Natural killer cell treated with Interleukin-12 subunit alpha and Interleukin-12 subunit beta and Interleukin-15 and Interleukin-18, amount 100 ng/mL, for 72 hours (primary cell): ENCODE results near the gene GPD2. TPM values are rescaled to one million over a fixed set of nuclear protein-coding genes. Genes with fewer than 3 reads are reported as not detected.
"Not testable (repeated sequence)": the region's sequence is repeated elsewhere in the genome, so short reads cannot be mapped to it uniquely, and the experiment has no call there.

Experiments
- ATAC-seq, 2 donors: fragments of 150-1000 bp; cut with Tn5 transposase in 1 of 2; sonication (Bioruptor Pico), chemical (Tn5 transposase) in 1 of 2; 2 replicates each; pipeline ENCODE4 v1.10.0; 2021
- DNase-seq: peaks from one replicate; pipeline ENCODE4 v3.0.0; 2022; ENCODE audit warnings: low spot score
- H3K27ac Mint-ChIP-seq, 2 donors: 1 replicate in 1 of 2; 2 replicates in 1 of 2; pipeline ENCODE4 v1.8.0; 2022; ENCODE audit warnings: mixed read lengths in 2 of 2, mild to moderate bottlenecking in 1 of 2, moderate library complexity in 1 of 2
- H3K27me3 Mint-ChIP-seq, 2 donors: 1 replicate in 1 of 2; 2 replicates in 1 of 2; pipeline ENCODE4 v1.8.0; 2022; ENCODE audit warnings: mixed read lengths in 2 of 2
- H3K36me3 Mint-ChIP-seq: one replicate; pipeline ENCODE4 v1.8.0; 2022; ENCODE audit warnings: mixed read lengths
- H3K4me1 Mint-ChIP-seq, 2 donors: 1 replicate in 1 of 2; 2 replicates in 1 of 2; pipeline ENCODE4 v1.8.0; 2022; ENCODE audit warnings: low read depth in 2 of 2, mixed read lengths in 2 of 2, mild to moderate bottlenecking in 1 of 2
- H3K4me3 Mint-ChIP-seq: one replicate; pipeline ENCODE4 v1.8.0; 2022; ENCODE audit warnings: mixed read lengths
- H3K9me3 Mint-ChIP-seq: 2 replicates; pipeline ENCODE4 v1.8.0; 2022; ENCODE audit warnings: mixed read lengths
- total RNA-seq, 2 donors: library from RNA; stranded (reverse); gene quantifications; one replicate each; pipeline ENCODE4 v1.2.3, GENCODE V29; 2022

Gene GPD2
- total RNA-seq, 2 donors from 2014 or later: 25.7 to 34.1 TPM

DNA sequence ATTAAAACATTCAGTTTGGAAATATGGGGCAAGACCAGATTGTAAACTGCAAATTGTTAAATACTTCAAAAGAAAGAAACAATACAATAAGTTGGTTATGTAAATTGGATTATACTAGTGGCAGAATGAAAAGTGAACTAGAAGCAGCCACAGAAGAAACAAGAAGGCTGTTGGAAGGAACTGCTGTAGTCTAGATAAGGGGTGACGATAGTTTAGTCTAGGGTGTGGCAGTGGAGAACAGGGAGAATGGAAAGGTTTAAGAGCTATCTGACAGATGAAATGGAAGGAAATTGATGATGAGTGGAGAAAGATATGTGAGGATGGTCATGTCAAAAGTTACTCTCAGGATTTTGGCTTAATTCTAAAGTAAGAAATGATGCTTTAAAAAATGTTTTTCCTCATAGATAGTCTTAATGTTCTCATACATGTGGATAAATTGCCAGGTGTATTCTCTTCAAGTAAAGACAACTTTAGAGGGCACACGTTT lies 179.7 kb downstream of the GPD2 start:
- Mint-ChIP-seq H3K4me3 (no peak overlapping the region), H3K27me3 (peaks cover 5 to 9% of the 10 kb centered on the region in 2 donors), H3K9me3 (no peaks in the 10 kb centered on the region), H3K4me1 (no peaks in the 10 kb centered on the region), H3K36me3 (no peaks in the 10 kb centered on the region), H3K27ac (no peak overlapping the region)
- no peak for ATAC-seq
- DNase-seq: no peak

DNA sequence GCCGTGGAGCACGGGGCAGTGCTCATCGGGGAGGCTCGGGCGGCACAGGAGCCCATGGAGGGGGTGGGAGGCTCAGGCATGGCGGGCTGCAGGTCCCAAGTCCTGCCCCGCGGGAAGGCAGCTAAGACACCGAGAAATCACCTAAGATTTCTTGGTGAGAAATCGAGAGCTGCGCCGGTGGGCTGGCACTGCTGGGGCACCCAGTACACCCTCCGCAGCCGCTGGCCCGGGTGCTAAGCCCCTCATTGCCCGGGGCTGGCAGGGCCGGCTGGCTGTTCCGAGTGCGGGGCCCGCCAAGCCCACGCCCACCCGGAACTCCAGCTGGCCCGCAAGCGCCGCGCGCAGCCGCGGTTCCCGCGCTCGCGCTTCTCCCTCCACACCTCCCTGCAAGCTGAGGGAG lies 181.9 kb downstream of the GPD2 start:
- not testable (repeated sequence) for ATAC-seq, H3K4me1 Mint-ChIP-seq, H3K36me3 Mint-ChIP-seq, DNase-seq, H3K9me3 Mint-ChIP-seq, H3K27ac Mint-ChIP-seq, H3K4me3 Mint-ChIP-seq
- peaks cover 8 to 29% of the 10 kb centered on the region in 2 donors for H3K27me3 Mint-ChIP-seq

- peaks cover 5 to 34% of the 10 kb centered on the region in 2 donors for H3K27me3 Mint-ChIP-seq
- H3K9me3 Mint-ChIP-seq: no peaks in the 10 kb centered on the region
- H3K4me3 Mint-ChIP-seq: no peak overlapping the region
- DNase-seq: no peak
- no peaks in the 10 kb centered on the region for H3K4me1 Mint-ChIP-seq
- no peak overlapping the region for H3K27ac Mint-ChIP-seq
- no peak for ATAC-seq
- H3K36me3 Mint-ChIP-seq: no peaks in the 10 kb centered on the region
Observed at GRCh38 chr2:156619021-156619539, 182.9 kb downstream of the GPD2 start.

- DNase-seq (no peak), ATAC-seq (no peak)
- no peak overlapping the region for H3K4me3 Mint-ChIP-seq
- H3K27ac Mint-ChIP-seq: no peak overlapping the region
- no peaks in the 10 kb centered on the region for H3K36me3 Mint-ChIP-seq
- no peaks in the 10 kb centered on the region for H3K9me3 Mint-ChIP-seq
- H3K27me3 Mint-ChIP-seq: peaks cover 9 to 24% of the 10 kb centered on the region in 2 donors
- H3K4me1 Mint-ChIP-seq: no peaks in the 10 kb centered on the region
Observed at GRCh38 chr2:156622491-156622890, 186.3 kb downstream of the GPD2 start.

DNA sequence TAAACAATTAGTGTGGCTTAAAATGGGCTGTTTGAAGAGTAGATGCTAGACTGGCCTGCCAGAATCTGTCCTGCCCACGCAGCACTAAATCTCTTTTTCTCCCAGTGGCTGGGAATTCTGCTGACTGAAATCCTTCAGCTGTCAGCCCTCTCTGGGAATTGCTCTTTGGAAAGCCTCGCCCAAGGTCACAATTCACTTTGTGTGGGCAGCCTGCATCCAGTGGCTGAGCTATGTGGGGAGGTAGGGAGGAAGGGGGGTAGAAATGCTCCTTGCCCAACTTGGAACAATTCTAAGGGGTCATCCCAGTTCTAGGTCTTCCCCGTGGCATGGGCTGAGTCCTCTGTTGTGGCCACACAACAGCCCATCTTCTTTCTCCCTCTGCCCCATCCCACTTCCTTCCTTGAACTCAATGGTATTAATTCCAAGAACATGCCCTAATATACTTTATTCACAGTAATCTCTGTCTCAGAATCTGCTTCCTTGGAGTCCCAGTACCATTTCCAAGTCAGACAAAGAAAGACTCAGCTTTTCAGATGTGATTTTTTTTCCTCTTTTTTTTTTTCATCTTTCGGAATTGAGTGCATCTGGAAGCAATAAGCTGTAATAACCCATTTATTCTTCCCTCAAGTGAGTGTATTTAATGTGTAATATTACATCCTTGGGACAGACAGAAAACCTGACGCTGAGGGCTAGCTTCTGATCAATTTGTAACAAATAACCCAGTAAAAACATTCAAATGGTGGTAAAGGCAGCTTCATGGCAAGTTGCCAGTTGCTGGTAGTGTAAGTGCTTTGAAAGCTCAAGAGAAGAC lies 189.4 kb downstream of the GPD2 start:
- Mint-ChIP-seq H3K4me1 (no peaks in the 10 kb centered on the region), H3K27me3 (peaks cover 9 to 34% of the 10 kb centered on the region in 2 donors), H3K36me3 (no peaks in the 10 kb centered on the region), H3K27ac (no peak overlapping the region), H3K4me3 (no peak overlapping the region), H3K9me3 (no peaks in the 10 kb centered on the region)
- ATAC-seq (no peak), DNase-seq (no peak)

GRCh38 chr2:156626931-156627330 lies 190.8 kb downstream of the GPD2 start:
- H3K27me3 Mint-ChIP-seq: peaks cover 13 to 32% of the 10 kb centered on the region in 2 donors
- ATAC-seq: no peak
- no peak overlapping the region for H3K4me3 Mint-ChIP-seq
- no peaks in the 10 kb centered on the region for H3K9me3 Mint-ChIP-seq
- H3K4me1 Mint-ChIP-seq: no peaks in the 10 kb centered on the region
- no peaks in the 10 kb centered on the region for H3K36me3 Mint-ChIP-seq
- no peak for DNase-seq
- H3K27ac Mint-ChIP-seq: no peak overlapping the region

DNA sequence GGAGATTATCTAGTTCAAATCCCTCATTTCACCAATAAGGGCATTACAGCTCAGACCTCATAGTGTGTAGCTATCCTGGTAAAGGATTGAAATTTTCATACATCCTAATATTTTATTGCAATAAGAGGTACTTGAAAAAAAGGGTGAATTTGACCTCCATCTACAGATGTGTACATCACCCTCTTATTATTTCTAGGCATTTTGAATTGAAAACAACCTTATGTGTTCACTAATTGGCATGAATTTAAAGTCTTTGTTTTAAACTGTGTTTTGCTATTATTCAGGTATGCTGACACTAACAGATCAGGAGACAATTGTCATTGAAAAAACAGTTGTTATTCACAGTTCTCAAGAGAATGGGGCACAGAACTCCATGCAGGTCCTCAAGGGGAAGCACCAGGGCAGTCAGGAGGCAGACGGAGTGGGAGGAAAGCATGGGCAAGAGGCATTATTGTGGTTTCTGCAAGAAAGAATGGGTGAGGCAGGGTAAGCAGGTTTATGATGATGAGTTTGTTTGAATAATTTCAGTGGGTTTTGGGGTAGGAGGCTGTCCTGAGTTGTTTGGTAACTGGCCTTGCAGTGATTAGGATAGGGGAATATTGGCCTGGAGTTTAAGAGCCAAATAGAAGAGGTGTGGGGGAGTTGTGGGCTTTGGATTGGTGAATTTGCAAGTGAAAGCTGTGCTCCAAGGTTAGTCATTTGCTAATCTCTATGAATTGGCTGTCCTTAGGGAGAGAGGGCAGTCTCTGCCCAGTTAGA lies 194.6 kb downstream of the GPD2 start:
- ATAC-seq: no peak
- Mint-ChIP-seq H3K9me3 (no peaks in the 10 kb centered on the region), H3K4me3 (no peak overlapping the region), H3K4me1 (no peaks in the 10 kb centered on the region), H3K36me3 (no peaks in the 10 kb centered on the region), H3K27me3 (peaks cover 12 to 29% of the 10 kb centered on the region in 2 donors), H3K27ac (no peak overlapping the region)
- DNase-seq: no peak

- peaks cover 4% of the 10 kb centered on the region for H3K36me3 Mint-ChIP-seq
- no peaks in the 10 kb centered on the region for H3K4me1 Mint-ChIP-seq
- no peak overlapping the region for H3K4me3 Mint-ChIP-seq
- DNase-seq (no peak), ATAC-seq (no peak)
- no peak overlapping the region for H3K27ac Mint-ChIP-seq
- H3K27me3 Mint-ChIP-seq: peaks cover 11 to 24% of the 10 kb centered on the region in 2 donors
- peaks cover 3% of the 10 kb centered on the region for H3K9me3 Mint-ChIP-seq
Observed at GRCh38 chr2:156635646-156636045, 199.5 kb downstream of the GPD2 start.

Other genes with a start within 250 kb of the GPD2 start
- gene NR4A2, start 103.7 kb upstream of the GPD2 start, total RNA-seq: 1 to 10 TPM; 2.7 to 4.2 TPM